Osteocyte (in vitro differentiated cells): ENCODE measurements around the gene COL4A2. TPM values are rescaled to one million over a fixed set of nuclear protein-coding genes. Genes with fewer than 3 reads are reported as not detected.

Source experiments
- DNase-seq: peaks from one replicate; pipeline ENCODE4 v3.0.0; 2021; ENCODE audit warnings: mixed read lengths; ENCODE audit not compliant: unreplicated experiment; ENCODE audit errors: extremely low spot score
- H3K27ac Mint-ChIP-seq: one replicate; pipeline ENCODE4 v1.8.0; 2021; ENCODE audit warnings: mild to moderate bottlenecking, mixed read lengths; ENCODE audit not compliant: unreplicated experiment
- H3K27me3 Mint-ChIP-seq: one replicate; pipeline ENCODE4 v1.8.0; 2021; ENCODE audit warnings: mixed read lengths; ENCODE audit not compliant: unreplicated experiment
- H3K36me3 Mint-ChIP-seq: one replicate; pipeline ENCODE4 v1.8.0; 2021; ENCODE audit warnings: mixed read lengths; ENCODE audit not compliant: unreplicated experiment
- H3K4me1 Mint-ChIP-seq: one replicate; pipeline ENCODE4 v1.8.0; 2021; ENCODE audit warnings: mixed read lengths; ENCODE audit not compliant: unreplicated experiment
- H3K4me3 Mint-ChIP-seq: one replicate; pipeline ENCODE4 v1.8.0; 2021; ENCODE audit warnings: mild to moderate bottlenecking, moderate library complexity, mixed read lengths; ENCODE audit not compliant: unreplicated experiment
- H3K9me3 Mint-ChIP-seq: one replicate; pipeline ENCODE4 v1.8.0; 2021; ENCODE audit warnings: mixed read lengths; ENCODE audit not compliant: unreplicated experiment
- total RNA-seq: library from RNA; stranded (reverse); gene quantifications from 2 replicates; pipeline ENCODE4 v1.2.1, GENCODE V29; 2021
- TF ChIP-seq, protein P1 (sequence below): fragments of 200-600 bp; sonication (generic); IDR thresholded peaks from 2 replicates; pipeline ENCODE4 v1.5.0; 2021; ENCODE audit warnings: antibody characterized with exemption, mild to moderate bottlenecking, moderate library complexity

COL4A2 gene
- total RNA-seq, 1 donor from 2014 or later: 2,001 TPM

DNA sequence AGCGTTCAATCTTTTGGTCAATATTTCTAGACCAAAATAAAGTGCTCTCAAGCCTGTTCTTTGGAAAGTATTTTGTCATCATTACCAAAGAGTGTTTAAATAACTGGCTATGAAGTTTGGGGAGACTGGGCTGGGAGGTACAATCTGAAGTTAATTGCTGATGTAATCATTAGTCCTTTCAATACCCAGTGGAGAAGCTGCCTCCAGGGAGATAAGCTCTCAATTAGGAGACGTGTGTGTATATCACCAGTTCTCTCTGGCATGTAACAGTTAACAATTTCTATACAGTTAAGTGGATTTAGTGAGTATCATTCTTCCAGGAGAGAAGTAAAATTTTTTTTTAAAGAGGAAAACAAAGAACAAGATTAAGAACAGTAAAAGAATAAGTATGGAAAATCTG is 1.5 kb upstream of the COL4A2 start:
- TF ChIP-seq, protein P1, sequence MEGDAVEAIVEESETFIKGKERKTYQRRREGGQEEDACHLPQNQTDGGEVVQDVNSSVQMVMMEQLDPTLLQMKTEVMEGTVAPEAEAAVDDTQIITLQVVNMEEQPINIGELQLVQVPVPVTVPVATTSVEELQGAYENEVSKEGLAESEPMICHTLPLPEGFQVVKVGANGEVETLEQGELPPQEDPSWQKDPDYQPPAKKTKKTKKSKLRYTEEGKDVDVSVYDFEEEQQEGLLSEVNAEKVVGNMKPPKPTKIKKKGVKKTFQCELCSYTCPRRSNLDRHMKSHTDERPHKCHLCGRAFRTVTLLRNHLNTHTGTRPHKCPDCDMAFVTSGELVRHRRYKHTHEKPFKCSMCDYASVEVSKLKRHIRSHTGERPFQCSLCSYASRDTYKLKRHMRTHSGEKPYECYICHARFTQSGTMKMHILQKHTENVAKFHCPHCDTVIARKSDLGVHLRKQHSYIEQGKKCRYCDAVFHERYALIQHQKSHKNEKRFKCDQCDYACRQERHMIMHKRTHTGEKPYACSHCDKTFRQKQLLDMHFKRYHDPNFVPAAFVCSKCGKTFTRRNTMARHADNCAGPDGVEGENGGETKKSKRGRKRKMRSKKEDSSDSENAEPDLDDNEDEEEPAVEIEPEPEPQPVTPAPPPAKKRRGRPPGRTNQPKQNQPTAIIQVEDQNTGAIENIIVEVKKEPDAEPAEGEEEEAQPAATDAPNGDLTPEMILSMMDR: no peak

DNA sequence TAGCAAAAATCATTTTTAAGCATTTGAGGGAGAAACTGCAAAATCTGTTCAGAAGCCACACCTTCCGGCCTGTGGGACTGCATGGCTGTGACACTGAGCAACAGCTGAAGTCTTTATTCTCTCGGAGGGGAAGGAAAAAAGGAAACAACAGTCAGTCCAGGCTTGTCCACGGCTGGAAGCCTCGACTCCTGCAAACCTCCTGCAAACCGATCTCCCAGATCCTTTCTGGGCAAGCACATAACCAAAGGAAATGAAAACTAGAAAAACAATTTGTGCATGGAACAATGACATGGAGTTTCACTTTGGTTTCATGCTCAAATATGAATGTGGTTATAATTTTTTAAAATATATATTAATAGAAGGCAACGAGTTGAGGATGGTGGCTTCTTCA is 1.1 kb upstream of the COL4A2 start:
- H3K27ac Mint-ChIP-seq: peak overlapping the region; percentile 94
- H3K36me3 Mint-ChIP-seq: peaks cover 70% of the 10 kb centered on the region
- no peaks in the 10 kb centered on the region for H3K27me3 Mint-ChIP-seq
- peak overlapping the region; percentile 92 for H3K4me3 Mint-ChIP-seq
- peaks cover 59% of the 10 kb centered on the region for H3K4me1 Mint-ChIP-seq
- TF ChIP-seq, protein P1: no peak
- DNase-seq: no peak
- H3K9me3 Mint-ChIP-seq: no peaks in the 10 kb centered on the region

More for the DNA sequence above, 1.5 kb upstream of the COL4A2 start:
- Mint-ChIP-seq H3K4me3 (peak overlapping the region; percentile 92), H3K9me3 (no peaks in the 10 kb centered on the region), H3K27ac (peak overlapping the region; percentile 94), H3K4me1 (peaks cover 59% of the 10 kb centered on the region), H3K36me3 (peaks cover 66% of the 10 kb centered on the region), H3K27me3 (no peaks in the 10 kb centered on the region)
- DNase-seq: no peak

- Mint-ChIP-seq H3K27me3 (no peaks in the 10 kb centered on the region), H3K4me1 (peaks cover 59% of the 10 kb centered on the region), H3K36me3 (peaks cover 68% of the 10 kb centered on the region), H3K9me3 (no peaks in the 10 kb centered on the region), H3K27ac (peak overlapping the region; percentile 94), H3K4me3 (peak overlapping the region; percentile 92)
- no peak for DNase-seq
- TF ChIP-seq, protein P1: no peak
Observed at GRCh38 chr13:110306340-110306959, 634 bp upstream of the COL4A2 start.

DNA sequence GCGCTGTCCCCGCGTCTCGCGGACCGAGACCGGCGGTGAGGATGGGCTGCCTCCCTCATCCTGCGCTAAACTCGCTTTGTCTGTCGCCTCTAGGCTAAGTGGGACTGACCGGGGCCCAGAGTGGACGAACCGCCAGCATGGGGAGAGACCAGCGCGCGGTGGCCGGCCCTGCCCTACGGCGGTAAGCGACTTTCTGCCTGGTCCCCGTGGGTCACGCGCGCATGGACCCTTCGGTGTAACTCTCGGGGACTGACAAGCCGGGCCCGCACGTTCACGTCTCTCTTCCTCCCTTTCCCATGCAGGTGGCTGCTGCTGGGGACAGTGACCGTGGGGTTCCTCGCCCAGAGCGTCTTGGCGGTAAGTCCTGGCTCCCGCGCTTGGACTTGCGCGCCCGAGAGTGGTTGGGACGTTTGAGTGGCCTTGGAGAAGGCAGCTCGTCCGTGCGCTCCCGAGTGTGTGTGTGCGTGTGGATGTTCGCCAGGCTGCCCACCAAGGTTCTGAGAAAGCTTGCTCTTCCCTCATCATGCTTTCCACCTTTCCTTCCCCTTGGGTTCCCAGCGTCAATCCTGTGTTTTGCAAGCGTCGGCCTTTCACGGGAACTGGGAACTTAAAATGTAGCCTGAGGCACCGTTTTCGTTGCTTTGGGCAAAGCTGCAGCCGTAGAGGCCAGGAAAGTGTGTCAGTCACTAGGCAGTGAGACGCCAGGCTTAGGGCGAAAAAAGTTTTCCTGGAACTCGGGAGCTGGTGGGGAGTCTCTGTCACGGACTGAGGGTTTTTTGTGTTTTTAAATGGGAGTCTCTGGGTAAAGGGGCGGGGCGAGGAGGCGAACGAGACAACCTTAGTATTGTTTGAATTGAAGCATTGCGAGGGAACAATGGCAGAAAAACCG is 927 bp downstream of the COL4A2 start:
- Mint-ChIP-seq H3K36me3 (peaks cover 70% of the 10 kb centered on the region), H3K4me3 (peak overlapping the region; percentile 99), H3K27me3 (no peaks in the 10 kb centered on the region), H3K27ac (peak overlapping the region; percentile 100), H3K9me3 (no peaks in the 10 kb centered on the region), H3K4me1 (peaks cover 59% of the 10 kb centered on the region)
- DNase-seq: no peak
- TF ChIP-seq, protein P1: no peak
